ENCODE data around the gene NSUN6. TPM values are rescaled to one million over a fixed set of nuclear protein-coding genes. Genes with fewer than 3 reads are reported as not detected.

NSUN6 gene
- total and polyA plus RNA-seq, 2 experiments from 2014 or later: 18.1 to 37.4 TPM

DNA sequence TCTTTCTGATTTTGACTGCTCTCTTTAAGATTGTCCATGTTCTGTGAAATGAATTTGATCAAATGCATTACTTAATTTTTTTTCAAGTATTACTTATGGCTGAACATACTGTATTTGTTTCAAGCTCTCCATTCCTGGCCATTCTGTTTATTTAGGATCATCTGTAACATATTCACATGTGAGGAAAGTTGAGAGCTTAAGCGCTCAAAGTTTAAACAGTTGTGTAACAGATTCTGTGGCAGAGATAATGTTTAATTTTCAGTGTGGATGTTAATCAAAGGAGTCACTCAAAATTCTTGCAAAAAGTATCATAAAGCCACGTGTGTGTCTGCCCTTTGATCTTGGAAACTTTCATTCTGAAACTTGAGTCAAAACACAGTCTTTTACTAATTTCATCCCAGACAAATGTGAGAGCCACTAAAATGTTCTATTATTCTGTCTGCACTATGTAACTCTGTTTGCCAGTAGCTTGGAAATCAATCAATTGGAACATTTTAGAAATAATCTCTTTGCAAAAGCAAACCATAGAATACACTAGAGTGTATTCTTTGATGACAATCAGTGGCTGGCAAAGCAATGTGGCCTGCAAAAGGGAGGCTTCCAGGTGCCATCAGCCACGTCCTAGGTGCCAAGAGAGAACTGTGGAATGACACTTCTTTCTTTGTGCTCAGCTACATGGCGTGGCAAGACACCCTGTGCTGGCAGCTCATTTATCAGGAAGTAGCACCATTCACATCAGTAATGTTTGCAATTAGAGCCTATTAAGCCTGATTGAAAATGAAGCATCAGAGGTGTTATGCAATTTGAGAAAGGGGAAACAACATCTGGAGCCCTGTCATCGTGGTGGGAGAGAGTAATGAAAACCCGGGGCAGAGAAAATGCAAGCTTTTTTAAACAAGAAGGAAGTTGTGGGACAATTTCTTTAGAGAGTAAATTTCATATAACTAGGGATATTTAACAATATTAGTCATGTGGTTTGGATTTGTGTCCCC is 48.8 kb upstream of the NSUN6 start:
- H3K4me3 Mint-ChIP-seq: no peak overlapping the region
- Histone ChIP-seq H3K36me3 (ENCODE audit: insufficient read depth) (no peaks in the 10 kb centered on the region), H3K27ac (ENCODE audit: low read depth) (no peak overlapping the region), H3K4me3 (no peak overlapping the region), H3K4me1 (ENCODE audit: insufficient read depth) (no peaks in the 10 kb centered on the region), H3K27me3 (ENCODE audit: insufficient read depth) (no peaks in the 10 kb centered on the region), H4K20me1 (replicated peaks; ENCODE audit: insufficient read depth) (no peaks in the 10 kb centered on the region), H3F3A (replicated peaks; ENCODE audit: low read depth) (no peaks in the 10 kb centered on the region), H2AFZ (no peak overlapping the region), H3K79me2 (replicated peaks; ENCODE audit: insufficient read depth) (no peaks in the 10 kb centered on the region), H3K9me2 (ENCODE audit: insufficient read depth) (no peaks in the 10 kb centered on the region), H3K4me2 (no peak overlapping the region)
- H3K9me3 Mint-ChIP-seq: peaks cover 5% of the 10 kb centered on the region; the same call in 2 of the 3 replicates
- TF ChIP-seq JUNB (IDR thresholded peaks at IDR 0.05; ENCODE audit: unreplicated experiment): no peak
- no peak for TF ChIP-seq EZH2 (IDR thresholded peaks at IDR 0.05; ENCODE audit: low read depth, unreplicated experiment)
- TF ChIP-seq, protein P1, sequence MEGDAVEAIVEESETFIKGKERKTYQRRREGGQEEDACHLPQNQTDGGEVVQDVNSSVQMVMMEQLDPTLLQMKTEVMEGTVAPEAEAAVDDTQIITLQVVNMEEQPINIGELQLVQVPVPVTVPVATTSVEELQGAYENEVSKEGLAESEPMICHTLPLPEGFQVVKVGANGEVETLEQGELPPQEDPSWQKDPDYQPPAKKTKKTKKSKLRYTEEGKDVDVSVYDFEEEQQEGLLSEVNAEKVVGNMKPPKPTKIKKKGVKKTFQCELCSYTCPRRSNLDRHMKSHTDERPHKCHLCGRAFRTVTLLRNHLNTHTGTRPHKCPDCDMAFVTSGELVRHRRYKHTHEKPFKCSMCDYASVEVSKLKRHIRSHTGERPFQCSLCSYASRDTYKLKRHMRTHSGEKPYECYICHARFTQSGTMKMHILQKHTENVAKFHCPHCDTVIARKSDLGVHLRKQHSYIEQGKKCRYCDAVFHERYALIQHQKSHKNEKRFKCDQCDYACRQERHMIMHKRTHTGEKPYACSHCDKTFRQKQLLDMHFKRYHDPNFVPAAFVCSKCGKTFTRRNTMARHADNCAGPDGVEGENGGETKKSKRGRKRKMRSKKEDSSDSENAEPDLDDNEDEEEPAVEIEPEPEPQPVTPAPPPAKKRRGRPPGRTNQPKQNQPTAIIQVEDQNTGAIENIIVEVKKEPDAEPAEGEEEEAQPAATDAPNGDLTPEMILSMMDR (conservative IDR thresholded peaks at IDR 0.05; ENCODE audit: low read depth in 2 of 2): no peak
- TF ChIP-seq, protein P2, sequence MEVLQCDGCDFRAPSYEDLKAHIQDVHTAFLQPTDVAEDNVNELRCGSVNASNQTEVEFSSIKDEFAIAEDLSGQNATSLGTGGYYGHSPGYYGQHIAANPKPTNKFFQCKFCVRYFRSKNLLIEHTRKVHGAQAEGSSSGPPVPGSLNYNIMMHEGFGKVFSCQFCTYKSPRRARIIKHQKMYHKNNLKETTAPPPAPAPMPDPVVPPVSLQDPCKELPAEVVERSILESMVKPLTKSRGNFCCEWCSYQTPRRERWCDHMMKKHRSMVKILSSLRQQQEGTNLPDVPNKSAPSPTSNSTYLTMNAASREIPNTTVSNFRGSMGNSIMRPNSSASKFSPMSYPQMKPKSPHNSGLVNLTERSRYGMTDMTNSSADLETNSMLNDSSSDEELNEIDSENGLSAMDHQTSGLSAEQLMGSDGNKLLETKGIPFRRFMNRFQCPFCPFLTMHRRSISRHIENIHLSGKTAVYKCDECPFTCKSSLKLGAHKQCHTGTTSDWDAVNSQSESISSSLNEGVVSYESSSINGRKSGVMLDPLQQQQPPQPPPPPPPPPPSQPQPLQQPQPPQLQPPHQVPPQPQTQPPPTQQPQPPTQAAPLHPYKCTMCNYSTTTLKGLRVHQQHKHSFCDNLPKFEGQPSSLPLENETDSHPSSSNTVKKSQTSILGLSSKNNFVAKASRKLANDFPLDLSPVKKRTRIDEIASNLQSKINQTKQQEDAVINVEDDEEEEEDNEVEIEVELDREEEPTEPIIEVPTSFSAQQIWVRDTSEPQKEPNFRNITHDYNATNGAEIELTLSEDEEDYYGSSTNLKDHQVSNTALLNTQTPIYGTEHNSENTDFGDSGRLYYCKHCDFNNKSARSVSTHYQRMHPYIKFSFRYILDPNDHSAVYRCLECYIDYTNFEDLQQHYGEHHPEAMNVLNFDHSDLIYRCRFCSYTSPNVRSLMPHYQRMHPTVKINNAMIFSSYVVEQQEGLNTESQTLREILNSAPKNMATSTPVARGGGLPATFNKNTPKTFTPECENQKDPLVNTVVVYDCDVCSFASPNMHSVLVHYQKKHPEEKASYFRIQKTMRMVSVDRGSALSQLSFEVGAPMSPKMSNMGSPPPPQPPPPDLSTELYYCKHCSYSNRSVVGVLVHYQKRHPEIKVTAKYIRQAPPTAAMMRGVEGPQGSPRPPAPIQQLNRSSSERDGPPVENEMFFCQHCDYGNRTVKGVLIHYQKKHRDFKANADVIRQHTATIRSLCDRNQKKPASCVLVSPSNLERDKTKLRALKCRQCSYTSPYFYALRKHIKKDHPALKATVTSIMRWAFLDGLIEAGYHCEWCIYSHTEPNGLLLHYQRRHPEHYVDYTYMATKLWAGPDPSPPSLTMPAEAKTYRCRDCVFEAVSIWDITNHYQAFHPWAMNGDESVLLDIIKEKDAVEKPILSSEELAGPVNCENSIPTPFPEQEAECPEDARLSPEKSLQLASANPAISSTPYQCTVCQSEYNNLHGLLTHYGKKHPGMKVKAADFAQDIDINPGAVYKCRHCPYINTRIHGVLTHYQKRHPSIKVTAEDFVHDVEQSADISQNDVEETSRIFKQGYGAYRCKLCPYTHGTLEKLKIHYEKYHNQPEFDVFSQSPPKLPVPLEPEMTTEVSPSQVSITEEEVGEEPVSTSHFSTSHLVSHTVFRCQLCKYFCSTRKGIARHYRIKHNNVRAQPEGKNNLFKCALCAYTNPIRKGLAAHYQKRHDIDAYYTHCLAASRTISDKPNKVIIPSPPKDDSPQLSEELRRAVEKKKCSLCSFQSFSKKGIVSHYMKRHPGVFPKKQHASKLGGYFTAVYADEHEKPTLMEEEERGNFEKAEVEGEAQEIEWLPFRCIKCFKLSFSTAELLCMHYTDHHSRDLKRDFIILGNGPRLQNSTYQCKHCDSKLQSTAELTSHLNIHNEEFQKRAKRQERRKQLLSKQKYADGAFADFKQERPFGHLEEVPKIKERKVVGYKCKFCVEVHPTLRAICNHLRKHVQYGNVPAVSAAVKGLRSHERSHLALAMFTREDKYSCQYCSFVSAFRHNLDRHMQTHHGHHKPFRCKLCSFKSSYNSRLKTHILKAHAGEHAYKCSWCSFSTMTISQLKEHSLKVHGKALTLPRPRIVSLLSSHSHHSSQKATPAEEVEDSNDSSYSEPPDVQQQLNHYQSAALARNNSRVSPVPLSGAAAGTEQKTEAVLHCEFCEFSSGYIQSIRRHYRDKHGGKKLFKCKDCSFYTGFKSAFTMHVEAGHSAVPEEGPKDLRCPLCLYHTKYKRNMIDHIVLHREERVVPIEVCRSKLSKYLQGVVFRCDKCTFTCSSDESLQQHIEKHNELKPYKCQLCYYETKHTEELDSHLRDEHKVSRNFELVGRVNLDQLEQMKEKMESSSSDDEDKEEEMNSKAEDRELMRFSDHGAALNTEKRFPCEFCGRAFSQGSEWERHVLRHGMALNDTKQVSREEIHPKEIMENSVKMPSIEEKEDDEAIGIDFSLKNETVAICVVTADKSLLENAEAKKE (CRISPR knock-in tag; IDR thresholded peaks at IDR 0.05): no peak
- no peak for TF ChIP-seq POLR2AphosphoS5 (IDR thresholded peaks at IDR 0.05; ENCODE audit: low read depth)
- TF ChIP-seq ZNF331 (CRISPR knock-in tag; IDR thresholded peaks at IDR 0.05; ENCODE audit: low read depth): no peak
- TF ChIP-seq EZH2phosphoT487 (IDR thresholded peaks at IDR 0.05; ENCODE audit: unreplicated experiment): no peak
- no peak for TF ChIP-seq STAT1 (IDR thresholded peaks at IDR 0.05; ENCODE audit: unreplicated experiment)
- no peak for TF ChIP-seq ETS1 (IDR thresholded peaks at IDR 0.05)
- no peak for TF ChIP-seq NANOG (IDR thresholded peaks at IDR 0.05; ENCODE audit: borderline replicate concordance)
- no peak for TF ChIP-seq CREB1 (CRISPR knock-in tag; IDR thresholded peaks at IDR 0.05; ENCODE audit: low read depth)
- TF ChIP-seq, protein P3, sequence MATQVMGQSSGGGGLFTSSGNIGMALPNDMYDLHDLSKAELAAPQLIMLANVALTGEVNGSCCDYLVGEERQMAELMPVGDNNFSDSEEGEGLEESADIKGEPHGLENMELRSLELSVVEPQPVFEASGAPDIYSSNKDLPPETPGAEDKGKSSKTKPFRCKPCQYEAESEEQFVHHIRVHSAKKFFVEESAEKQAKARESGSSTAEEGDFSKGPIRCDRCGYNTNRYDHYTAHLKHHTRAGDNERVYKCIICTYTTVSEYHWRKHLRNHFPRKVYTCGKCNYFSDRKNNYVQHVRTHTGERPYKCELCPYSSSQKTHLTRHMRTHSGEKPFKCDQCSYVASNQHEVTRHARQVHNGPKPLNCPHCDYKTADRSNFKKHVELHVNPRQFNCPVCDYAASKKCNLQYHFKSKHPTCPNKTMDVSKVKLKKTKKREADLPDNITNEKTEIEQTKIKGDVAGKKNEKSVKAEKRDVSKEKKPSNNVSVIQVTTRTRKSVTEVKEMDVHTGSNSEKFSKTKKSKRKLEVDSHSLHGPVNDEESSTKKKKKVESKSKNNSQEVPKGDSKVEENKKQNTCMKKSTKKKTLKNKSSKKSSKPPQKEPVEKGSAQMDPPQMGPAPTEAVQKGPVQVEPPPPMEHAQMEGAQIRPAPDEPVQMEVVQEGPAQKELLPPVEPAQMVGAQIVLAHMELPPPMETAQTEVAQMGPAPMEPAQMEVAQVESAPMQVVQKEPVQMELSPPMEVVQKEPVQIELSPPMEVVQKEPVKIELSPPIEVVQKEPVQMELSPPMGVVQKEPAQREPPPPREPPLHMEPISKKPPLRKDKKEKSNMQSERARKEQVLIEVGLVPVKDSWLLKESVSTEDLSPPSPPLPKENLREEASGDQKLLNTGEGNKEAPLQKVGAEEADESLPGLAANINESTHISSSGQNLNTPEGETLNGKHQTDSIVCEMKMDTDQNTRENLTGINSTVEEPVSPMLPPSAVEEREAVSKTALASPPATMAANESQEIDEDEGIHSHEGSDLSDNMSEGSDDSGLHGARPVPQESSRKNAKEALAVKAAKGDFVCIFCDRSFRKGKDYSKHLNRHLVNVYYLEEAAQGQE (IDR thresholded peaks at IDR 0.05; ENCODE audit: unreplicated experiment): no peak
- TF ChIP-seq ZNF114 (CRISPR knock-in tag; IDR thresholded peaks at IDR 0.05): no peak
- no peaks in the 10 kb centered on the region for H3K27me3 Mint-ChIP-seq (ENCODE audit: insufficient read depth, low read depth, poor library complexity)
- no peak overlapping the region for H3K27ac Mint-ChIP-seq
- H3K36me3 Mint-ChIP-seq (ENCODE audit: low read depth): no peaks in the 10 kb centered on the region
- no peaks in the 10 kb centered on the region for H3K4me1 Mint-ChIP-seq
- no peak for ATAC-seq
- no peak for DNase-seq (ENCODE audit: low spot score)
